Sigmoid colon (tissue), 4 donors: ENCODE results near the gene OPALIN.

Source experiments
- CTCF ChIP-seq, 4 experiments: fragments of 450-650 bp in 3 of 4; fragments of 200-600 bp in 1 of 4; IDR thresholded peaks; one replicate each; pipeline ENCODE4 v1.5.1; 2016 to 2019; ENCODE audit warnings: antibody characterized with exemption in 4 of 4, mild to moderate bottlenecking in 3 of 4, moderate library complexity in 2 of 4
- EP300 ChIP-seq, 4 donors: sonication (generic); formaldehyde crosslinking; IDR thresholded peaks; one replicate each; pipeline ENCODE4 v1.6.1; 2017; ENCODE audit warnings: antibody characterized with exemption in 4 of 4
- POLR2A ChIP-seq, 2 donors: fragments of 450-650 bp; IDR thresholded peaks; one replicate each; pipeline ENCODE4 v1.6.1; 2016; ENCODE audit warnings: antibody characterized with exemption in 2 of 2, mild to moderate bottlenecking in 2 of 2, moderate library complexity in 2 of 2

GRCh38 chr10:96346295-96346694, 12.5 kb downstream of the OPALIN start:
- TF ChIP-seq POLR2A (IDR thresholded peaks at IDR 0.05): no peak
- TF ChIP-seq CTCF (IDR thresholded peaks at IDR 0.05): no peak
- no peak for TF ChIP-seq EP300 (IDR thresholded peaks at IDR 0.05)
